Hematopoietic multipotent progenitor cell (in vitro differentiated cells): ENCODE measurements around the gene SLC39A12. TPM values are rescaled to one million over a fixed set of nuclear protein-coding genes. Genes with fewer than 3 reads are reported as not detected.

Experiments used
- DNase-seq, 3 donors: peaks; one replicate each; pipeline ENCODE4 v3.0.0-alpha.2; 2011 to 2015; ENCODE audit warnings: low read depth in 2 of 3, low spot score in 2 of 3
- total RNA-seq: library from RNA; depleted of rRNA; stranded (reverse); fragments of >200 nt; gene quantifications from one replicate; pipeline ENCODE4 v1.2.3, GENCODE V29; 2012

Gene SLC39A12
- total RNA-seq, 1 donor = not detected

GRCh38 chr10:17961551-17962422, 10.1 kb downstream of the SLC39A12 start:
- DNase-seq = peak in 1 of 3 donors; percentile 9

- DNase-seq = no peak
These were observed 11.7 kb downstream of the SLC39A12 start for GRCh38 chr10:17963431-17963830.

DNA sequence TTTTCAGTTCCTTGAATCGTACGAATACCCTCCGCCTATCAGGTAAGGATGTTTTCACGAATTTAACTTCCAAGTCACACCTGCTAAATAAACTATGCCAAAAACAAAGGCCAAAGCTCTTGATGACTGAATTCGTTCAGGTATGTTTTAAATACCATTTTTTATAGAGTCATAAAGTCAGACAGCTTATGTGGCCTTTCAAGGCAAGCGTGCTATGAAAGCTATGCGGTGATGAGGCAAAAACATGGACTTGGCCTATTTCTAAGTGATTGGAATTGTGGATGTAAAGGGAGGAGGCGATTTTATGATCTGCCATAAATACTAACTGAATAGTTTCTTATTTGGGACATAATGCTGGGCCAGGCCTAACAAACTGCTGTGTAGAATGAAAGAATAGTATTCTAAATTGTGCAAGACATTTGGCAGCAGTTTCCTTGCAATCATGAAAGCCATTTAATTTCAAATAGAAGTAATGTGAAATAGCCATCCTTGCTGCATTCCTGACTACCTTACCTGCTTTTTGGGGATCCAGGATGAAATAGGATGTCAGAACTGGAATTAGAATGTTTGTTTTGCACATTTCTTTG, 14.0 kb downstream of the SLC39A12 start:
- no peak for DNase-seq

- no peak for DNase-seq
These were observed 22.8 kb downstream of the SLC39A12 start for GRCh38 chr10:17974505-17974904.

DNA sequence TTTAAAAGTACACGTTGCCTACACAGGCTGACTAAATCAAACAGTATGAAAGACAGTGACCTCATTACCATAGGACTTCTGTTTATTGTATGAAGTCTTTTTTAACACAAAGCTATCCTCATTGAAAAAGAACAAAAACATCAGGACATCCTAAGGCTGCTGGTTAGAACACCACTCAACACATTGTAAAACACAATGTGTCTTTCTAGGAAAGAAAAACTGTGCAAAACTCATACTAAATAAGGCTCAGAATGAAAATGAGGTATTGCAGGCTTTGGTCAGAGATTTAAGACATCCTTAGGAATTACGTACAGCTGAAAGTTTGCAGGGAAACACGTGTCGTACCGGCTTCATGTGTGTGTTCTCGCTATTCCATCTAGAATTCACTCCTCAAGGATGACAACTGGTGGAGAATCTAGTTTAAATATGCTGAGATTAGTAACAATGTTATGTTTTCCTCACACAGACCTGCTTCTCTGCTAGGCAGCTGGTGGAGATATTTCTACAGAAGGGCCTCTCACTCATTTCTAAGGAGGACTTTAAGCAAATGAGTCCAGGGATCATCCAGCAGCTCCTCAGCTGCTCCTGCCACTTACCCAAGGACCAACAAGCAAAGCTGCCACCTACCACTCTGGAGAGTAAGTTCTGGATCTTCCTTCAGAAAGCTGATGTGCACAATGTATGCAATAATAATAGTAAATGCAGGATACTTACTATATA, 29.3 kb downstream of the SLC39A12 start:
- no peak for DNase-seq

DNA sequence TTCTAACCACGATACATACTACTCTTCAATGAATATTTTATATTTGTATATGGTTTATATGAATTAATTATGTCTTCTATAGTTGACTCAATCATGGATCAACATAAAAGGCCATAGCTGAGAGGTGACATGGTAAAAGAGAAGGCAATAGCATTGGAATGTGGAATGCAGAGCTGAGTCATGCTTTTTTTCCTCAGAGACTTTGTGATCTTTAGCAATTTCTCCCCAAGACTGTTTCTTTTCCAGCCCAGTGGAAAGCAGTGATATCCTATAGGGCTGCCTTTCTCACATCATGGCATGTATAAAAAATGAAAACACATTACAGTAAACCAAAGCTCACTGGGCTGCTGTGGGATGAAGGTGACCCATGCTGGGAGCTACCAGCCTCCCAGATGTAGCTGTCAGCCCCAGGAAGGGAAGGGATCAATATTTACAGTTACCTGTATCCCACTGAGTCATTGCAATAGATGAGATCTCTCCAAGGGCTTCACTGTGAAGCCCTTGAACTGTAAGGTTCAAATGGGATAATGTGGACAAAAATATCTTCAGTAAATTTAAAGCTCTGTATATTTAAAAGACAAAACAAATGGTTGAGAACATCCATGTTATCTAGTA, 30.2 kb downstream of the SLC39A12 start:
- no peak for DNase-seq

GRCh38 chr10:17984056-17984455, 32.3 kb downstream of the SLC39A12 start:
- DNase-seq = no peak

- DNase-seq = no peak
These were observed 32.8 kb downstream of the SLC39A12 start for GRCh38 chr10:17984563-17984962.

GRCh38 chr10:17989908-17990767, 38.4 kb downstream of the SLC39A12 start:
- no peak for DNase-seq

- DNase-seq = no peak
These were observed 40.5 kb downstream of the SLC39A12 start for GRCh38 chr10:17992266-17992665.

DNA sequence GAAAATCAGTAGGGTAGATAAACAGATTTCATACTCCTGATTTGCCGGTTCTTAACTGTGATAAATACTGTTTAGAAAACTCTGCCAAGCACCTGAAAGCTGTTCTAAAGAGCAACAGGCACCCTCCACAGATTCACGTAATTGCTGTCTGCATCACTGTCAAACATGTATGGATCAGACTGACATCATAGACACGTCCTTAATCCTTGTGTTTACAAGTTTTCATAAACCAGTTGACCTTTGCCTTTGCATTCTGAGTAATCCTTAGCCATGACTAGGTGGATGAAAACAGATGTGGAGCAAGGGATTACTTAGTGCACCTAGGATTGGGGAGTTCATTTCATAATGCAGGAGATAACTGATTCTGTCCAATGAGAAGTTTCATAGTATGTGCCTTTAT, 41.6 kb downstream of the SLC39A12 start:
- DNase-seq = no peak

DNA sequence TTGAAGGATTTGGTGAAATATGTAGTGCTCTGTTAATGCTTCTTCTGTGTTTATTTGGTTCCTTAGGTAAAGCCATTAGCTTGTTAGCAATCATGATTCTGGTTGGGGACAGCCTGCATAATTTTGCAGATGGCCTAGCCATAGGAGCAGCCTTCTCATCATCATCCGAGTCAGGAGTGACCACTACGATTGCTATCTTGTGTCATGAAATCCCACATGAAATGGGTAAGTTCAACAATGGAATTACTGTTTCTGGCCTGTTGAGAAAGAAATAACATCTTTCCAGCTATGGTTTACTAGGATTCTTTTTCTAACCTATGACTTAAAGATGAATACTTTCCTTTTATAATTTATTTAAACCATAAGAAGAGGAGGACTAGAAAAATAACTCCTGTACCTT, 48.9 kb downstream of the SLC39A12 start:
- DNase-seq = no peak

DNA sequence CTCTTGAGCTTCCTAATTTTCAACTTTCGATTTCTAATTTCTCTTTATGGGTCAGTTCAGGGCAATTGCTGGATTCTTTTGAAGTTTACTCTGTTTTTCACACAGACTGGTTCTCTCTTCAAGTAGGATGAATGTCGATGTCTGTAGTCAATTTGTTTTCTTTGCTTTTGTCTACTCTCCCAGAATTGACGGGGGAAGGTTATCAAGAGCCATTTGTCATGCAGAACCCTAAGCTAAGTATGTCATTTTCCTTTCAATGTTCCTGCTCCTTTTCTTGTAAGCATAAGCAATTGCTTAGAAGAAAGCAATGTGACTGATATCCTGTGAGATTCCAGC, 53.7 kb downstream of the SLC39A12 start:
- DNase-seq = no peak

GRCh38 chr10:18005781-18006456, 54.2 kb downstream of the SLC39A12 start:
- no peak for DNase-seq

GRCh38 chr10:18008986-18009385, 57.3 kb downstream of the SLC39A12 start:
- DNase-seq = no peak

DNA sequence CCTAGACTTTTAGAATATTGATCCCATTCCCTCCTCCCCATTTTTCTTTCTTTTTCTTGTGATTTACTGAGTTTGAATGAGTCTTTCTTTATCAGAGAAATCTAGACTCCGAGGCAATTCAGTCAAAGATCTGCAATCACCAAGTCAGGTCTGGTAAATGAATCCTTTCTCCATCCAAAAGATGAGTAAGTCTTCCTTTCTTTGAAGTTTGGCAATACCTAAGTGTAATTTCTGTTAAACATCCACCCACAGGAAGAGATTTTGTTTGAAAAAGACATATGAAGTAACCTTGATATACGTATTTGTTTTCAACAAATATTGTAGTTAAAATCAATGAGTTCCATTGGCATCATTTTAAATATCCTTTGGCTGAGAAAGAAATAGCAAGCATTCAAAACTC, 58.3 kb downstream of the SLC39A12 start:
- no peak for DNase-seq

DNA sequence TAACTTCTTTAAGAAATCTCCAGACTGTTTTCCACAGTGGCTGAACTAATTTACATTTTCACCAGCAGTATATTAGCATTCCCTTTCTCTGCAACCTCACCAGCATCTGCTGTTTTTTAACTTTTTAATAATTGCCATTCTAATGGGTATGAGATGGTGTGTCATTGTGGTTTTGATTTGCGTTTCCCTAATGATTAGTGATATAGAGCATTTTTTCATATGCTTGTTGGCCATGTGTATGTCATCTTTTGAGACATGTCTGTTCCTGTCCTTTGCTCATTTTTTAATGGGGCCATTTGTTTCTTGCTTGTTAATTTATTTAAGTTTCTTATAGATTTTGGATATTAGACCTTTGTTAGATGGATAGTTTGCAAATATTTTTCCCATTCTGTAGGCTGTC, 68.8 kb downstream of the SLC39A12 start:
- no peak for DNase-seq

- DNase-seq = no peak
These were observed 70.2 kb downstream of the SLC39A12 start for GRCh38 chr10:18021725-18022480.
